PC-3 (cell line): ENCODE measurements around the gene ADCY5.

Experiments
- EZH2 ChIP-seq: fragments of 300-600 bp; sonication (generic); IDR thresholded peaks from one replicate; pipeline ENCODE4 v1.6.1; 2017; ENCODE audit warnings: antibody characterized with exemption, mild to moderate bottlenecking, low read length; ENCODE audit not compliant: unreplicated experiment
- TF ChIP-seq, protein P1 (sequence below): fragments of 300-600 bp; sonication (generic); conservative IDR thresholded peaks from 2 replicates; pipeline ENCODE4 v1.5.1; 2017; ENCODE audit warnings: antibody characterized with exemption, low read depth, mild to moderate bottlenecking, low read length

DNA sequence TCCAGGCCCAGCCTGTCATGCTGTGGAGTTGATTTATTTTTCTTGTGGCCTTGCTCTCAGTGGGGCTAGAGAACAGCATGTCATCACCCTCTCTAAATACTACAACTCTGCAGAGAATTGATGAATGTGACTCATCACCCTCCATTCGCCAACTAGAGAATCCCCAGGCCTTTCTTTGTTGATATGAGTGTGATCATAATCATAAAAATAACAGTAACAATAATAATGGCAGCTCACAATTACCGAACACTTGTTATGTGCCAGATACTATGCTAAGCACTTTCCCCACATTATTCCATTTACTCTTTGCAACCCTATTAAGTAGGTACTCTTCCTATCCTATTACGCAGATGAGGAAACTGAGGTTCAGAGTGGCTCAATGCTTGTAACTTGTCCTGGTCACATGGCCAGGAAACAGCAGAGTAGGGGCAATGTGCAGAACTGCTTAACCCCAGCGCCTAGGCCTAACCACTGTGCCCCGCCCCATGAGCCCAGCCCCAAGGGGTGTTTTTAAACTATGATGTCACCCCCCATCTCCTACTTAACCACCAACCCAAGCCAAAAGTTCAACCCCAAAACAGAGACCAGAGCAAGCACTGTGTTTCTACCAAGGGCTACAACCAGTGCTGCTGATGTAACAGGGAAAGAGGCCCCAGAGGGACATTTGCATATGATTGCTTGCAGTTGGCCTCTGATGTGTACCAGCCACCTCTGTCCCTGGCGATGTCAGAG lies 104.5 kb downstream of the ADCY5 start:
- TF ChIP-seq, protein P1, sequence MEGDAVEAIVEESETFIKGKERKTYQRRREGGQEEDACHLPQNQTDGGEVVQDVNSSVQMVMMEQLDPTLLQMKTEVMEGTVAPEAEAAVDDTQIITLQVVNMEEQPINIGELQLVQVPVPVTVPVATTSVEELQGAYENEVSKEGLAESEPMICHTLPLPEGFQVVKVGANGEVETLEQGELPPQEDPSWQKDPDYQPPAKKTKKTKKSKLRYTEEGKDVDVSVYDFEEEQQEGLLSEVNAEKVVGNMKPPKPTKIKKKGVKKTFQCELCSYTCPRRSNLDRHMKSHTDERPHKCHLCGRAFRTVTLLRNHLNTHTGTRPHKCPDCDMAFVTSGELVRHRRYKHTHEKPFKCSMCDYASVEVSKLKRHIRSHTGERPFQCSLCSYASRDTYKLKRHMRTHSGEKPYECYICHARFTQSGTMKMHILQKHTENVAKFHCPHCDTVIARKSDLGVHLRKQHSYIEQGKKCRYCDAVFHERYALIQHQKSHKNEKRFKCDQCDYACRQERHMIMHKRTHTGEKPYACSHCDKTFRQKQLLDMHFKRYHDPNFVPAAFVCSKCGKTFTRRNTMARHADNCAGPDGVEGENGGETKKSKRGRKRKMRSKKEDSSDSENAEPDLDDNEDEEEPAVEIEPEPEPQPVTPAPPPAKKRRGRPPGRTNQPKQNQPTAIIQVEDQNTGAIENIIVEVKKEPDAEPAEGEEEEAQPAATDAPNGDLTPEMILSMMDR, result no peak
- TF ChIP-seq EZH2, result no peak
